ENCODE measurements around the gene FAM219A.
"Not testable (repeated sequence)": the region's sequence is repeated elsewhere in the genome, so short reads cannot be mapped to it uniquely, and the experiment has no call there.

The FAM219A gene

GRCh38 chr9:34485822-34486221, 27.5 kb upstream of the FAM219A start:
- TF ChIP-seq, protein P1, sequence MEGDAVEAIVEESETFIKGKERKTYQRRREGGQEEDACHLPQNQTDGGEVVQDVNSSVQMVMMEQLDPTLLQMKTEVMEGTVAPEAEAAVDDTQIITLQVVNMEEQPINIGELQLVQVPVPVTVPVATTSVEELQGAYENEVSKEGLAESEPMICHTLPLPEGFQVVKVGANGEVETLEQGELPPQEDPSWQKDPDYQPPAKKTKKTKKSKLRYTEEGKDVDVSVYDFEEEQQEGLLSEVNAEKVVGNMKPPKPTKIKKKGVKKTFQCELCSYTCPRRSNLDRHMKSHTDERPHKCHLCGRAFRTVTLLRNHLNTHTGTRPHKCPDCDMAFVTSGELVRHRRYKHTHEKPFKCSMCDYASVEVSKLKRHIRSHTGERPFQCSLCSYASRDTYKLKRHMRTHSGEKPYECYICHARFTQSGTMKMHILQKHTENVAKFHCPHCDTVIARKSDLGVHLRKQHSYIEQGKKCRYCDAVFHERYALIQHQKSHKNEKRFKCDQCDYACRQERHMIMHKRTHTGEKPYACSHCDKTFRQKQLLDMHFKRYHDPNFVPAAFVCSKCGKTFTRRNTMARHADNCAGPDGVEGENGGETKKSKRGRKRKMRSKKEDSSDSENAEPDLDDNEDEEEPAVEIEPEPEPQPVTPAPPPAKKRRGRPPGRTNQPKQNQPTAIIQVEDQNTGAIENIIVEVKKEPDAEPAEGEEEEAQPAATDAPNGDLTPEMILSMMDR (IDR thresholded peaks at IDR 0.05; ENCODE audit: low read depth, low read length): no peak
- no peak for DNase-seq (ENCODE audit: extremely low read depth, low read depth)

DNA sequence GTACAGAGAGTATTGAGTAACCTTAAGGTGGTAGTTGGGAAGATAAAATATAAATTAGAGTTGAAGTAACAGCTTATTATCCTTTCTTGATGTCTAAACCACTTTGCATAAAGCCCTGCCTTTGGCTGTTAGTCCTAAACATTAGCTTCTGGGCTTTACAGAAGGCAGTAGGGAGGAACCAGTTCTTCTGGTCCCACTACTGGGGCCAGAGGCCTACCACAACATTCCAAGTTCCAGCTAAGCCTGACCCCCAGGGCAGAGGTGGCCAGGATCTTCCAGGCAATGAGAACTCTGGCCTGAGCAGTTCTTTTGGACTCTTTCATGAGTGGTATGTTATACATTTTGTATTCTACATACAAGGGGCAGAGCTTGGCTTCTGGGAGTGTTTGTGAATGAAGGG, 26.3 kb upstream of the FAM219A start:
- TF ChIP-seq, protein P1 (IDR thresholded peaks at IDR 0.05; ENCODE audit: low read depth, low read length): no peak
- DNase-seq (ENCODE audit: extremely low read depth, low read depth): no peak

GRCh38 chr9:34482746-34483145, 24.4 kb upstream of the FAM219A start:
- not testable (repeated sequence) for DNase-seq (ENCODE audit: extremely low read depth, low read depth)

GRCh38 chr9:34481620-34482019, 23.2 kb upstream of the FAM219A start:
- DNase-seq (ENCODE audit: extremely low read depth, low read depth): not testable (repeated sequence)

DNA sequence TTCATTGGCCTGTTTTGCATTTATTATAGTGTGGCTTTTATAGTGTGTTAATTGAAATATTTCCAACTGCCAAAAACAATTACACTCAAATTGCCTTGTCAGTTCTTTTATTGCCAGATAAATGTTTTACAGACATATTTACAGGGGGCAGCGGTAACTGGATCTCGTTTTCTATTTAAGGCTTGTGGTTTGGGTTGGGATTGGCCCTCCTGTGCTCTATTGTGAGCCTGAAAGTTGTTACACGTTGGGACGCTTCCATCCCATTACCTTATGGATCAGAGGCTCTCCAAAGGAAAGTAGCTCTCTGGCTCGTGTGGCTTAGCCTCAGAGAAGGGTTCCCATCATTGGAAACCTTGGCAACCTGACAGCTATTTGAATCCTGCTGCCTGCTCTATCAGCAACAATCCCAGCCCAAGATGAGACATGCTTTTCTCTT, 21.1 kb upstream of the FAM219A start:
- DNase-seq (ENCODE audit: extremely low read depth, low read depth): no peak
- TF ChIP-seq, protein P1 (IDR thresholded peaks at IDR 0.05; ENCODE audit: low read depth, low read length): no peak

DNA sequence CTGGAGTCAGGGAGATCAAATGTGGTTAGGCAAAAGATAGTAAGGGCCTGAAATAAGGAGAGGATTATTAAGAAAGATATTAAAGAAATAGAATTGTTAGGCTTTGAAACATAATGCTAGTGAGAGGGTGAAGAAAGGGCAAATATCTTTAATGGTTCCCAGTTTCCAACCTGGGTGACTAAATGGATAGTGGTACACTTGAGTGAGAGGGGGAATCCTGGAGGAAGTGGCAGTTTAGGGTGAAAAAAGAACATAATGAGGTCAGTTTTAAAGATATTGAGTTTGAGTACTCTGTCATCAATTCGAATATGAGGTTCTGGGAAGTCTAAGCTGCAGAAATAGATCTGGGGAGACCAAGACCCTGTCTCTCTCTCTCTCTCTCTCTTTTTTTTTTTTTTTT, 19.2 kb upstream of the FAM219A start:
- TF ChIP-seq, protein P1 (IDR thresholded peaks at IDR 0.05; ENCODE audit: low read depth, low read length): no peak
- no peak for DNase-seq (ENCODE audit: extremely low read depth, low read depth)

GRCh38 chr9:34475097-34475496, 16.7 kb upstream of the FAM219A start:
- no peak for DNase-seq (ENCODE audit: extremely low read depth, low read depth)
- TF ChIP-seq, protein P1 (IDR thresholded peaks at IDR 0.05; ENCODE audit: low read depth, low read length): no peak

GRCh38 chr9:34465468-34465867, 7.1 kb upstream of the FAM219A start:
- no peak for DNase-seq (ENCODE audit: extremely low read depth, low read depth)
- TF ChIP-seq, protein P1 (IDR thresholded peaks at IDR 0.05; ENCODE audit: low read depth, low read length): no peak

- no peak for DNase-seq (ENCODE audit: extremely low read depth, low read depth)
- TF ChIP-seq, protein P1 (IDR thresholded peaks at IDR 0.05; ENCODE audit: low read depth, low read length): no peak
Measured at GRCh38 chr9:34464571-34464970, 6.2 kb upstream of the FAM219A start.
